GM19043 (cell line): ENCODE data around the gene KCNE2.
"Not testable (repeated sequence)": the region's sequence is repeated elsewhere in the genome, so short reads cannot be mapped to it uniquely, and the experiment has no call there.

ENCODE experiments used
- ATAC-seq: cut with Tn5 transposase; IDR thresholded peaks from one replicate; pipeline ENCODE4 v1.9.1; 2021; ENCODE audit warnings: low read depth; ENCODE audit not compliant: unreplicated experiment

Gene KCNE2

GRCh38 chr21:34405686-34406085 is 41.9 kb downstream of the KCNE2 start:
- ATAC-seq, result not testable (repeated sequence)

DNA sequence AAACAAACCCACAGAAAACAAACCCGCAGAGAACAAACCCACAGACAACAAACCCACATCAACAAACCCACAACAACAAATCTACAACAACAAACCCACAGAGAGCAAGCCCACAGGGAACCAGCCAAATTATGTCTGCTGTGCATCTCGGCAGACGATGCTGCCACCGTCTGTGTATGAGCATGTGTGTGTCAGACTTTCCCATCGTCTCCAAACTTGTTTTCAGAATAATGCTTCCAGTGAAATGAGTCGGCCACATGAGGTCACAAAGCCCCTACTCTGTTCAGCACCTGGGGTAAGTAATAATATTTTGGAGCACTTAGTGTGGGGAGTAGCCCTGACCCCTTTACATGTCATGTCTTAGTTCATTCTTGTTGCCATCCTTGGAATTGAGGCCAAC is 42.3 kb downstream of the KCNE2 start:
- ATAC-seq, result not testable (repeated sequence)

DNA sequence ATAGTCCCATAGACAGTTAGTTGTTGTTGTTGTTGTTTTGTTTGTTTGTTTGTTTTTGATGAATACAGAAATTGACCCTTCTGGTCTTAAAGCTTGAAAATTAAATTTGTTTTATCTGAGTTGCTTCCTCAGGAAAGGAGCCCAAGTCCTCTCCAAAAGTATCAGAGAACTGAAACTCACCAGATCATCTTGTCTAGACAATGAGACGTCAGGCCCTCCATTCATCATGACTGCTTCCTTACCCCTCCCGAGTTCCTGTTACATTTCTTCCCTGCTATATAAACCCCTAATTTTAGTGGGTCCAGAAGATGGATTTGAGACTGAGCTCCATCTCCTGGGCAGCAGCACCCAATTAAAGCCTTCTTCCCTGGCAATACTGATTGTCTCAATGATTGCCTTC is 42.9 kb downstream of the KCNE2 start:
- not testable (repeated sequence) for ATAC-seq

DNA sequence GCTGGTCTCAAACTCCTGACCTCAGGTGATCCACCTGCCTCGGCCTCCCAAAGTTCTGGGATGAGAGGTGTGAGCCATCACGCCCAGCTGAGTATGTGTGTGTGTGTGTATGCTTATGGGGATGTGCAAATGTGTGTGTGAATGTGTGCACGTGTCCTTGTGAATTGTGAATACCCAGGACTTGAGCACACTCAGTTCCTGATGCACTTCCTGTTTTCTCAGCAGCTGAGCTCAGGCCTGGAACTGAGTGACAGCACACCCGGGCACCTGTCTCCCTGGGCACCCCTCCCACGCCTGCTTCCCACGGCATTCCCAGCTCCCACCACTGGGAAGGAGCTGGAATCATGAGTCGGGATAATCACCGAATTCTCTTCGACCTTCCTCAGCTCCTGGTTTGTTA is 43.5 kb downstream of the KCNE2 start:
- not testable (repeated sequence) for ATAC-seq

- not testable (repeated sequence) for ATAC-seq
These were observed 53.8 kb downstream of the KCNE2 start for GRCh38 chr21:34417448-34418077.
